ENCODE results near the gene F7.
A peak's percentile ranks its signal among the peaks of the same experiment; 100 is the strongest.

Gene F7

GRCh38 chr13:113119822-113120189 is 14.2 kb downstream of the F7 start:
- no peak for DNase-seq

- DNase-seq = no peak
Observed at GRCh38 chr13:113120300-113121182, 14.9 kb downstream of the F7 start.

GRCh38 chr13:113121183-113121927 is 15.8 kb downstream of the F7 start:
- DNase-seq = no peak

- DNase-seq = no peak
Observed at GRCh38 chr13:113121928-113122471, 16.4 kb downstream of the F7 start.

- DNase-seq = peak; percentile 43
Observed at GRCh38 chr13:113122550-113123225, 17.1 kb downstream of the F7 start, which contains the start of gene F10. TSS of gene F10 (plus strand) at chr13:113122799. CDS start at chr13:113122856, 57 bp downstream.

GRCh38 chr13:113123226-113124201 is 17.9 kb downstream of the F7 start:
- DNase-seq = no peak

GRCh38 chr13:113124211-113124970 is 18.8 kb downstream of the F7 start:
- no peak for DNase-seq

GRCh38 chr13:113125506-113126264 is 20.1 kb downstream of the F7 start:
- no peak for DNase-seq

GRCh38 chr13:113126265-113127150 is 20.9 kb downstream of the F7 start:
- no peak for DNase-seq

- no peak for DNase-seq
Observed at GRCh38 chr13:113129480-113129879, 23.9 kb downstream of the F7 start.

- DNase-seq = no peak
Observed at GRCh38 chr13:113129921-113130750, 24.5 kb downstream of the F7 start.

GRCh38 chr13:113135281-113135760 is 29.7 kb downstream of the F7 start:
- DNase-seq = no peak

GRCh38 chr13:113137691-113138298 is 32.2 kb downstream of the F7 start:
- DNase-seq = no peak

GRCh38 chr13:113138792-113139551 is 33.4 kb downstream of the F7 start:
- DNase-seq = no peak

GRCh38 chr13:113139577-113139976 is 34.0 kb downstream of the F7 start:
- DNase-seq = no peak

GRCh38 chr13:113140677-113141600 is 35.3 kb downstream of the F7 start:
- DNase-seq = no peak
